Lung (tissue), 12 donors: ENCODE data around the gene TMEM123. TPM values are rescaled to one million over a fixed set of nuclear protein-coding genes. Genes with fewer than 3 reads are reported as not detected.
A peak's percentile ranks its signal among the peaks of the same experiment; 100 is the strongest.

ENCODE experiments used
- ATAC-seq: fragments of 200-7000 bp; cut with Tn5 transposase; one replicate; pipeline ENCODE4 v1.9.1; 2020; ENCODE audit warnings: moderate number of reproducible peaks; ENCODE audit not compliant: insufficient read depth, low FRiP score
- DNase-seq, 3 donors: peaks; one replicate each; pipeline ENCODE4 v3.0.0-alpha.2; 2013 to 2017
- H3K27ac ChIP-seq, 2 donors: one replicate each; pipeline ENCODE4 v1.5.1; 2013; ENCODE audit warnings: mild to moderate bottlenecking in 2 of 2, moderate library complexity in 2 of 2, control low read depth in 1 of 2, inconsistent platforms in 1 of 2, low read depth in 1 of 2, low read length in 1 of 2
- H3K27me3 ChIP-seq, 3 donors: one replicate each; pipeline ENCODE4 v1.5.1; 2013; ENCODE audit warnings: low read length in 2 of 3; ENCODE audit not compliant: control insufficient read depth in 3 of 3, insufficient read depth in 3 of 3
- H3K36me3 ChIP-seq, 4 donors: one replicate each; pipeline ENCODE4 v1.5.1; 2013; ENCODE audit warnings: low read length in 4 of 4, mild to moderate bottlenecking in 1 of 4, moderate library complexity in 1 of 4; ENCODE audit not compliant: control insufficient read depth in 4 of 4, insufficient read depth in 4 of 4
- H3K4me1 ChIP-seq, 5 donors: one replicate each; pipeline ENCODE4 v1.5.1; 2013; ENCODE audit warnings: low read length in 5 of 5, mild to moderate bottlenecking in 2 of 5, moderate library complexity in 1 of 5; ENCODE audit not compliant: control insufficient read depth in 5 of 5, insufficient read depth in 5 of 5
- H3K4me3 ChIP-seq: one replicate; pipeline ENCODE4 v1.5.1; 2013; ENCODE audit warnings: mild to moderate bottlenecking, control low read depth, moderate library complexity
- H3K9ac ChIP-seq, 2 donors: one replicate each; pipeline ENCODE4 v1.5.1; 2013; ENCODE audit warnings: low read length in 2 of 2, control low read depth in 1 of 2; ENCODE audit not compliant: insufficient read depth in 1 of 2
- H3K9me3 ChIP-seq, 4 donors: one replicate each; pipeline ENCODE4 v1.5.1; 2013; ENCODE audit warnings: low read length in 3 of 4, mild to moderate bottlenecking in 1 of 4, moderate library complexity in 1 of 4; ENCODE audit not compliant: control insufficient read depth in 4 of 4, insufficient read depth in 3 of 4
- WGBS, 2 donors: extraction: QIAGEN DNeasy Blood & Tissue Kit; methylation state at CpG; one replicate each; pipeline ENCODE4 v1.1.7; 2013; 5-methylcytosine and 5-hydroxymethylcytosine counted together
- polyA plus RNA-seq, 2 donors: library from polyadenylated mRNA; stranded (reverse); fragments of 200-250 nt; gene quantifications; one replicate each; pipeline ENCODE4 v1.2.1, GENCODE V29; 2013
- total RNA-seq, 2 donors: library from RNA; depleted of rRNA in 1 of 2; stranded (reverse); fragments of >200 nt in 1 of 2; gene quantifications; one replicate each; pipeline ENCODE4 v1.2.1, GENCODE V29; 2014 to 2021
- TF ChIP-seq, protein P1 (sequence below): IDR thresholded peaks from 2 replicates; pipeline ENCODE4 v1.5.1; 2012; ENCODE audit warnings: mild to moderate bottlenecking; ENCODE audit errors: control extremely low read depth, extremely low read depth
- donor health status: control.
- donor health status: control.
- donor health status: Bipolar disorder and iron deficiency.
- donor health status: healthy.
- donor health status: DM: yes; HTN: yes; CAD: no.

Gene TMEM123
- total and polyA plus RNA-seq, 4 donors, result 53.6 to 245 (median 100) TPM

DNA sequence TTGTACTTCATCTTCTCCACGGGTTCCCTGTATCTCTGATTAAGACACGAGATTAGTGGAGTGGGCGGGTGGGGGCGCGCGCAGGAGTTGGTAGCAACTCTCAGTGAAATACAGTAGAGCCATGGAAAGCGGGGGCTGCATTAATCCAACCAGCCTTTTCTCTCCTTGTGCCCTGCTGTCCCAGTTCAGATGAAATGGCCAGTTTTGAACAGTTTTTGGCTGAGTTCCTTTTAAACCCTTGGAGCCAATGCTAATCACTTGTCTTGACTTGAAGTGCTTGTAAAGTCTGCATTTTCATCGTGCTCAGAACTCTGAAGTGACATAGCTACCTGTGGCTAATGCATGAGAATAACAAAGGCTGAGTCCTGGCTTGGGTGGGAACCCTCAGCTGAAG, 734 bp upstream of the TMEM123 start:
- no peaks in the 10 kb centered on the region for H3K27me3 ChIP-seq
- H3K4me1 ChIP-seq, result peaks cover 0 to 30% (median 6%) of the 10 kb centered on the region in 5 donors
- H3K9ac ChIP-seq, result peak overlapping the region; percentile 64 to 79
- no peaks in the 10 kb centered on the region for H3K9me3 ChIP-seq
- ATAC-seq (no peak), DNase-seq (peak in 2 of 3 donors; percentile 75 to 80)
- WGBS, 2 donors, result 2 to 4% methylated on average over 8 of the region's 8 CpGs
- peak overlapping the region; percentile 72 to 94 for H3K27ac ChIP-seq
- peak overlapping the region; percentile 63 for H3K4me3 ChIP-seq
- H3K36me3 ChIP-seq, result peaks cover 0 to 2% (median 0%) of the 10 kb centered on the region in 4 donors
- TF ChIP-seq, protein P1, sequence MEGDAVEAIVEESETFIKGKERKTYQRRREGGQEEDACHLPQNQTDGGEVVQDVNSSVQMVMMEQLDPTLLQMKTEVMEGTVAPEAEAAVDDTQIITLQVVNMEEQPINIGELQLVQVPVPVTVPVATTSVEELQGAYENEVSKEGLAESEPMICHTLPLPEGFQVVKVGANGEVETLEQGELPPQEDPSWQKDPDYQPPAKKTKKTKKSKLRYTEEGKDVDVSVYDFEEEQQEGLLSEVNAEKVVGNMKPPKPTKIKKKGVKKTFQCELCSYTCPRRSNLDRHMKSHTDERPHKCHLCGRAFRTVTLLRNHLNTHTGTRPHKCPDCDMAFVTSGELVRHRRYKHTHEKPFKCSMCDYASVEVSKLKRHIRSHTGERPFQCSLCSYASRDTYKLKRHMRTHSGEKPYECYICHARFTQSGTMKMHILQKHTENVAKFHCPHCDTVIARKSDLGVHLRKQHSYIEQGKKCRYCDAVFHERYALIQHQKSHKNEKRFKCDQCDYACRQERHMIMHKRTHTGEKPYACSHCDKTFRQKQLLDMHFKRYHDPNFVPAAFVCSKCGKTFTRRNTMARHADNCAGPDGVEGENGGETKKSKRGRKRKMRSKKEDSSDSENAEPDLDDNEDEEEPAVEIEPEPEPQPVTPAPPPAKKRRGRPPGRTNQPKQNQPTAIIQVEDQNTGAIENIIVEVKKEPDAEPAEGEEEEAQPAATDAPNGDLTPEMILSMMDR, result no peak

DNA sequence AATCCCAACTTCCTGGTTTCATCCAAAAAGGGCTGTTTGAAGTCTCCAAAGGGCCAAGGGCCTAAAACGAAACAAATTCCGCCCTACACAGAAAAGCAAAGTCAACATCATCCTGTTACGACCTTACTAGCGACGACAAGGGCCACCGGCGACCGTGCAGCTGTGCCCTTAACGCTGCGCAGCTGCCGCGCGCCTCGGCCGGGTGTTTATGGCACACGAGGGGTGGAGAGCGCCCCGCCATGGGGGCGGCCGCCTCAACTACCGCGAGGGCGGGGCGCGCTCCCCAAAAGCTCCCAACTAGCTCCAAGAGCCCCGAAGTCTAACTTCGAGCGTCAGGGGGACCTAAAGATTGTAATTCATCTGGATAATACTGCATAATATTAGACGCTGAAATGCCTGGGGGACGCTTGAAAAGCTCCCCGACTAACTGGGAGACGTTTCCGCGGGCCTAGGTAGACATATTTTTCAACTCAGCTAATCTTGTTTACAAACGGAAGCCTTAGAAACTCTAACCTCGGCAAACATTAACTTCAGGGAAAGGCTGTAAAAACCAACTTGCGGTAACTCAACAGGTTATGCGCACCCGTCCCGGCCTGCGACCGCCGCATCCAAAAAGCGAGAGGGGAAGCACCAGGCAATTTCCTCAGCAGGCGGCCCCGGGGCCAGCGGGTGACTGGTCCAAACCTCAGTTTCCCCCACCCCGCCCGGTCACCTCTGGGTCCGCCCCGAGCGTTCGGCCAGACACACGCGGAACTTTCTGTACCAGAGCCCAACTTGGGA, 694 bp downstream of the TMEM123 start:
- H3K9me3 ChIP-seq, result no peaks in the 10 kb centered on the region
- TF ChIP-seq, protein P1, result no peak
- peaks cover 0 to 24% (median 3%) of the 10 kb centered on the region in 5 donors for H3K4me1 ChIP-seq
- peak overlapping the region; percentile 73 to 93 for H3K9ac ChIP-seq
- DNase-seq, result peak; percentile 78 to 85 (median 80)
- H3K27me3 ChIP-seq, result no peaks in the 10 kb centered on the region
- peak; percentile 20 for ATAC-seq
- peak overlapping the region; percentile 90 for H3K4me3 ChIP-seq
- H3K36me3 ChIP-seq, result peaks cover 0 to 11% (median 0%) of the 10 kb centered on the region in 4 donors
- peak overlapping the region; percentile 72 to 92 for H3K27ac ChIP-seq
- WGBS, 2 donors, result 0% methylated on average over 55 of the region's 55 CpGs

DNA sequence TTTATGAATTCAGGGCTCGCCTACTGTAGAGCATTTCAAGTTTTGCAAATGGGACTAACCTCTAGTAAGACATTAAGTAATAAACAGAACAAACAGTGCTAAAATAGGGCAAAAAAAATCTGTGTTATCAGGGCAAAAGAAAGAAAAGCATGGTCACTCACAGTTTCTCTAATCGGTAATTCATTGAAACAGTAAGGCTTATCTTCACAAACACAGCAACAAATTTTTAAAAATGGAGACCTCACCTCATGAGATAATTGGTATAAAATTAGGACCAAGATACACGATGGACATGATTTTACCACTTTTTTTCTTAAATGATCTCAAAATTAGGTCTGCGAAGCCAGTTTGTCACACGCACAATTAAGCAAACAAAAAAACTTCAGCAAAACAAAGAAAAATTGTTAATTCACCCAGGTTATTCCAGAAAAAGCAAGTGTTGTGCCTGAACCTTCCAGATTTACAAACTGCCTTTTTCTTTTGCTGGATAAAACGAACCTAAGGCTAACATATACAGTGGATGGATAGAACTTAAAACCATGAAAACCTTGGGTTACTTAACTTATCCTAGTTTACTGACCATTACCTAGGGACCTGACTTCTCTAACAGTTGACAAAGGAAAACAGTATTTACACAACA, 1.4 kb downstream of the TMEM123 start:
- peak overlapping the region; percentile 72 to 92 for H3K27ac ChIP-seq
- no peaks in the 10 kb centered on the region for H3K27me3 ChIP-seq
- ATAC-seq (no peak), DNase-seq (no peak)
- peaks cover 0 to 11% (median 0%) of the 10 kb centered on the region in 4 donors for H3K36me3 ChIP-seq
- TF ChIP-seq, protein P1, result no peak
- H3K4me1 ChIP-seq, result peaks cover 0 to 24% (median 3%) of the 10 kb centered on the region in 5 donors
- H3K9ac ChIP-seq, result peak overlapping the region; percentile 73 to 93
- no peaks in the 10 kb centered on the region for H3K9me3 ChIP-seq
- peak overlapping the region; percentile 90 for H3K4me3 ChIP-seq
- WGBS, 2 donors, result 16 to 19% methylated on average over 6 of the region's 6 CpGs
